ENCODE data around the gene FAM83G. TPM values are rescaled to one million over a fixed set of nuclear protein-coding genes. Genes with fewer than 3 reads are reported as not detected.
"Not testable (repeated sequence)": the region's sequence is repeated elsewhere in the genome, so short reads cannot be mapped to it uniquely, and the experiment has no call there.

Gene FAM83G, protein sequence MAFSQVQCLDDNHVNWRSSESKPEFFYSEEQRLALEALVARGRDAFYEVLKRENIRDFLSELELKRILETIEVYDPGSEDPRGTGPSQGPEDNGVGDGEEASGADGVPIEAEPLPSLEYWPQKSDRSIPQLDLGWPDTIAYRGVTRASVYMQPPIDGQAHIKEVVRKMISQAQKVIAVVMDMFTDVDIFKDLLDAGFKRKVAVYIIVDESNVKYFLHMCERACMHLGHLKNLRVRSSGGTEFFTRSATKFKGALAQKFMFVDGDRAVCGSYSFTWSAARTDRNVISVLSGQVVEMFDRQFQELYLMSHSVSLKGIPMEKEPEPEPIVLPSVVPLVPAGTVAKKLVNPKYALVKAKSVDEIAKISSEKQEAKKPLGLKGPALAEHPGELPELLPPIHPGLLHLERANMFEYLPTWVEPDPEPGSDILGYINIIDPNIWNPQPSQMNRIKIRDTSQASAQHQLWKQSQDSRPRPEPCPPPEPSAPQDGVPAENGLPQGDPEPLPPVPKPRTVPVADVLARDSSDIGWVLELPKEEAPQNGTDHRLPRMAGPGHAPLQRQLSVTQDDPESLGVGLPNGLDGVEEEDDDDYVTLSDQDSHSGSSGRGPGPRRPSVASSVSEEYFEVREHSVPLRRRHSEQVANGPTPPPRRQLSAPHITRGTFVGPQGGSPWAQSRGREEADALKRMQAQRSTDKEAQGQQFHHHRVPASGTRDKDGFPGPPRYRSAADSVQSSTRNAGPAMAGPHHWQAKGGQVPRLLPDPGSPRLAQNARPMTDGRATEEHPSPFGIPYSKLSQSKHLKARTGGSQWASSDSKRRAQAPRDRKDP
- total RNA-seq (4.9 and 6.3 TPM in 2 replicates), polyA plus RNA-seq (2.4 and 4.4 TPM in 2 replicates), polyA minus RNA-seq (ENCODE audit: low replicate concordance) (8.4 and 12.6 TPM in 2 replicates)
- polyA plus RNA-seq (2012), result 3.2 and 6.7 TPM in 2 replicates

DNA sequence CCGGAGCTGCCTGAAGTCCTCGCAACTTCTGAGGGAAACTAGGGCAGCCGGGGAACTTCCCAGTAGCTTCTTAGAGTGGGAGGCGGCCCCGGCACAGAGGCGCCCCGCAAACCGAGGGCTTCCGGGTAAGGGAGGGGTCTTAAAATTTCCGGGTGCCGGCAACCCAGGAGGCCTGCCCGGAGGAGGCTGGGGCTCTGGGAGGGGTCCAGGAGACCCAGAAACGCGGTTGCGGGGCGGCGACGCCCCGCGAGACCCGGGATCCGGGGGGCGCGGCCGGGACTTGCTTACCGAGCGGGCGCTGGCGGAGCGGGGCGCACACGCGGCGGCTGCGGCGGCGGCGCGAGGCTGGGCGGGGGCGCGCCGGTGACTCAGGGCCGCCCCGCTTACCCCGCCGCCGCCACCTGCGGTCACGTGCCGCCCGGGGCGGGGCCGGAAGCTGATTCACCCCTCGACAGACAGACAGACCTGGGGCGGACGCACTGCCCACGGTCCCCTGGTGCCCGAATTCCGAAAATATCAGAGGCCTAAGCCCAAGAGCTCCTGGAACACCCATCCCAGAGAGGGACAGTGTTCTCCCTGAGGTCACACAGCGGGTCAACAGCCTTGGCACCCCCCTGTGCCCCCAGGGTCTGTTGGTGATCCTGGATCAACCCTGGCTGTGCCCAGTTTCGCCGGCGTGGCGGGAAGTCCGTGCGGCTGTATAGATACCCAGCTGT lies at the start of gene FAM83G:
Gene FAM83G, minus strand, starts transcription at position 344 of the 716 bp plus-strand sequence. CDS start 723 bp downstream, outside the sequence.
- Histone ChIP-seq H3K4me1 (ENCODE audit: control insufficient read depth, extremely low read depth, insufficient read depth, low read length) (peaks cover 9% of the 10 kb centered on the region), H3K36me3 (ENCODE audit: control insufficient read depth, insufficient read depth, low read length) (no peaks in the 10 kb centered on the region), H3K27me3 (ENCODE audit: control insufficient read depth, insufficient read depth, low read length) (no peaks in the 10 kb centered on the region), H2AFZ (ENCODE audit: low read length) (peak within 1 kb of the TSS; percentile 83), H3K27ac (ENCODE audit: insufficient read depth, low read length) (peak within 1 kb of the TSS; percentile 72), H4K20me1 (ENCODE audit: control insufficient read depth, extremely low read depth, insufficient read depth, low read length) (no peaks in the 10 kb centered on the region), H3K4me3 (replicated peaks in 1 of 4; ENCODE audit: control extremely low read depth in 1 of 4, insufficient read depth in 1 of 4, low read depth in 3 of 4, low read length in 4 of 4) (peak within 1 kb of the TSS; percentile 65 to 73 (median 68)), H3K4me2 (ENCODE audit: extremely low read depth, insufficient read depth, low read length) (peak within 1 kb of the TSS; percentile 80), H3K9me3 (ENCODE audit: control insufficient read depth, insufficient read depth, low read depth, low read length) (no peaks in the 10 kb centered on the region), H3K9ac (ENCODE audit: insufficient read depth, low read length) (peak within 1 kb of the TSS; percentile 78), H3K79me2 (ENCODE audit: control insufficient read depth, insufficient read depth, low read length) (peaks cover 12% of the 10 kb centered on the region)
- TF ChIP-seq EZH2 (IDR thresholded peaks at IDR 0.05; ENCODE audit: low read length, missing control alignments) (no peak), CTCF (conservative IDR thresholded peaks at IDR 0.05 in 1 of 2, IDR thresholded peaks at IDR 0.05 in 1 of 2; ENCODE audit: low read depth in 1 of 2, low read length in 2 of 2) (no peak)
- peak; percentile 45 to 72 for DNase-seq (ENCODE audit: low read depth in 2 of 2)

DNA sequence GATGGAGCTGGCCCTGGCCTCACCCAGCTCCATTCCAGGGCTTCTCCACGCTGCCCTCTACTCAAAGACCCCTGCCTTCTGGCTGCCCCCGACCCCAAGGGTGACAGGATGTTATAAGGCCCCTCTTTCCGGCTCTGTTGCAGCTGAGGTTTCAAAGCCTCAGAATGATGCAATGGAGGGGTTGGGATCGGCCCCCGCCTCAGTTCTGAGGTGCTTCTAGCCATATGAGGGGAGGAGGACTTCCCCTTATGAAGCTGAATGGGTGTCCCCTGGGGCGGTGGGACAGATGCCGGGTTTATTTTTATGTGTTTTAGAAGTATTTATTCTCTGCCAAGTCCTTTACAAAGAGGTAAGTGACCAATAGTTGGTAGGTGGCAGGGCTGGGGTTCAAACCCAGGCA lies 44.3 kb upstream of the FAM83G start:
- DNase-seq (ENCODE audit: low read depth in 2 of 2); H3K27me3 ChIP-seq (ENCODE audit: control insufficient read depth, insufficient read depth, low read length); H3K27ac ChIP-seq (ENCODE audit: insufficient read depth, low read length); H3K9ac ChIP-seq (ENCODE audit: insufficient read depth, low read length); H3K79me2 ChIP-seq (ENCODE audit: control insufficient read depth, insufficient read depth, low read length); H4K20me1 ChIP-seq (ENCODE audit: control insufficient read depth, extremely low read depth, insufficient read depth, low read length); H2AFZ ChIP-seq (ENCODE audit: low read length); H3K4me3 ChIP-seq (replicated peaks in 1 of 4; ENCODE audit: control extremely low read depth in 1 of 4, insufficient read depth in 1 of 4, low read depth in 3 of 4, low read length in 4 of 4); H3K4me2 ChIP-seq (ENCODE audit: extremely low read depth, insufficient read depth, low read length); H3K4me1 ChIP-seq (ENCODE audit: control insufficient read depth, extremely low read depth, insufficient read depth, low read length); H3K36me3 ChIP-seq (ENCODE audit: control insufficient read depth, insufficient read depth, low read length); H3K9me3 ChIP-seq (ENCODE audit: control insufficient read depth, insufficient read depth, low read depth, low read length): not testable (repeated sequence)

DNA sequence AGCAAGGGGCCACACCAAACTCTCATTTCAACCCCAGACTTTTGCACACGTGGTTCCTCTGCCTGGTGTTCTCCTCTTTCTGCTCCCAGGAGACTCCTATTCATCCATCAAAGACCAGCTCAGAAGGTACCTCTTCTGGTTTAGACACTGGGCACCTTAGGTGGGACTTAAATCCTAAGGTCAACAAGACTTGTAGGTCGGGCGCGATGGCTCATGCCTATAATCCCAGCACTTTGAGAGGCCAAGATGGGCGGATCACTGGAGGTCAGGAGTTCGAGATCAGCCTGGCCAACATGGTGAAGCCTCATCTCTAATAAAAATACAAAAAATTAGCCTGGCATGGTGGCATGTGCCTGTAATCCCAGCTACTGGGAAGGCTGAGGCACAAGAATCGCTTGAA lies 42.9 kb upstream of the FAM83G start:
- not testable (repeated sequence) for H3K27me3 ChIP-seq (ENCODE audit: control insufficient read depth, insufficient read depth, low read length); H2AFZ ChIP-seq (ENCODE audit: low read length); H3K79me2 ChIP-seq (ENCODE audit: control insufficient read depth, insufficient read depth, low read length); H3K9me3 ChIP-seq (ENCODE audit: control insufficient read depth, insufficient read depth, low read depth, low read length); H3K4me2 ChIP-seq (ENCODE audit: extremely low read depth, insufficient read depth, low read length); H4K20me1 ChIP-seq (ENCODE audit: control insufficient read depth, extremely low read depth, insufficient read depth, low read length); DNase-seq (ENCODE audit: low read depth in 2 of 2); H3K27ac ChIP-seq (ENCODE audit: insufficient read depth, low read length); H3K4me1 ChIP-seq (ENCODE audit: control insufficient read depth, extremely low read depth, insufficient read depth, low read length); H3K4me3 ChIP-seq (replicated peaks in 1 of 4; ENCODE audit: control extremely low read depth in 1 of 4, insufficient read depth in 1 of 4, low read depth in 3 of 4, low read length in 4 of 4); H3K36me3 ChIP-seq (ENCODE audit: control insufficient read depth, insufficient read depth, low read length); H3K9ac ChIP-seq (ENCODE audit: insufficient read depth, low read length)

DNA sequence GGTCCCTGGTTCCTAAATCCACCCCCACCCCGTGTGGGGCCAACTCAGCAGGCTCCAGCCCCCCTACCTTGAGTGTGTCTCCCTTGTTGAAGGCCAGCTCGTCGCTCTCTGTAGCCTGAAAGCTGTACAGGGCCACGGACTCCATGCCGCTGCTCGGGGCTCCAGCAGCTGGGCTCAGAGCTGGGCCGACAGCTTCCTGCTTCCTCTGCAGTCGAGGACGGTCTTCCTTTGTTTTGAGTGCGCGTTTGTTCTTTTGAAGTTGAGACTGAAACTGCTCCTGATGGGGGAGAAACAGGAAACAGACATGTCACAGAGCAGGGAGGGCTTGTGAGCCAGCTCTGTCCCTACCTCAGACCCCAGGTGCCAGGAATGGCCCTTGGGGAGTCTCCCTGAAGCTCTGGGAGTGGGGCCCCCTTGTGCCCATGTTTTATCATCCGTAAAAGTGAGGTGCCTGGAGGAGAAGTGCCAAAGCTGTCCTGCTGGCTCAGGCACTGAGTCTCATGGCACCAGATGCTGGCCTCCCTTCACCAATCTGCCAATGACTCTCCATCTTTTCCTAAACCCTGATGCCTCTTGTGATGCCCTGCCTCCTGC lies 42.3 kb upstream of the FAM83G start, which contains the start of gene GRAP:
Gene GRAP, minus strand, starts transcription at position 176 of the 594 bp plus-strand sequence. Its CDS starts 31 bp downstream, at position 145.
- H3K27me3 ChIP-seq (ENCODE audit: control insufficient read depth, insufficient read depth, low read length); H3K9ac ChIP-seq (ENCODE audit: insufficient read depth, low read length); H3K4me3 ChIP-seq (replicated peaks in 1 of 4; ENCODE audit: control extremely low read depth in 1 of 4, insufficient read depth in 1 of 4, low read depth in 3 of 4, low read length in 4 of 4); H3K27ac ChIP-seq (ENCODE audit: insufficient read depth, low read length); H2AFZ ChIP-seq (ENCODE audit: low read length); H4K20me1 ChIP-seq (ENCODE audit: control insufficient read depth, extremely low read depth, insufficient read depth, low read length); H3K36me3 ChIP-seq (ENCODE audit: control insufficient read depth, insufficient read depth, low read length); H3K4me1 ChIP-seq (ENCODE audit: control insufficient read depth, extremely low read depth, insufficient read depth, low read length); H3K79me2 ChIP-seq (ENCODE audit: control insufficient read depth, insufficient read depth, low read length); H3K9me3 ChIP-seq (ENCODE audit: control insufficient read depth, insufficient read depth, low read depth, low read length); H3K4me2 ChIP-seq (ENCODE audit: extremely low read depth, insufficient read depth, low read length); DNase-seq (ENCODE audit: low read depth in 2 of 2): not testable (repeated sequence)

- not testable (repeated sequence) for H2AFZ ChIP-seq (ENCODE audit: low read length); H3K79me2 ChIP-seq (ENCODE audit: control insufficient read depth, insufficient read depth, low read length); H3K27me3 ChIP-seq (ENCODE audit: control insufficient read depth, insufficient read depth, low read length); H3K9me3 ChIP-seq (ENCODE audit: control insufficient read depth, insufficient read depth, low read depth, low read length); H3K4me3 ChIP-seq (replicated peaks in 1 of 4; ENCODE audit: control extremely low read depth in 1 of 4, insufficient read depth in 1 of 4, low read depth in 3 of 4, low read length in 4 of 4); H3K9ac ChIP-seq (ENCODE audit: insufficient read depth, low read length); H3K36me3 ChIP-seq (ENCODE audit: control insufficient read depth, insufficient read depth, low read length); H3K4me2 ChIP-seq (ENCODE audit: extremely low read depth, insufficient read depth, low read length); DNase-seq (ENCODE audit: low read depth in 2 of 2); H4K20me1 ChIP-seq (ENCODE audit: control insufficient read depth, extremely low read depth, insufficient read depth, low read length); H3K27ac ChIP-seq (ENCODE audit: insufficient read depth, low read length); H3K4me1 ChIP-seq (ENCODE audit: control insufficient read depth, extremely low read depth, insufficient read depth, low read length)
These were observed 40.1 kb upstream of the FAM83G start for GRCh38 chr17:19044643-19045042.

Measured in fibroblast of lung (primary cell).